Transverse colon (tissue), 4 donors: ENCODE measurements around the gene BAIAP3. TPM values are rescaled to one million over a fixed set of nuclear protein-coding genes. Genes with fewer than 3 reads are reported as not detected.

Experiments
- DNase-seq: peaks from one replicate; pipeline ENCODE4 v3.0.0-alpha.2; 2019
- H3K27ac ChIP-seq, 4 donors: fragments of 200-600 bp; sonication (generic); 2 replicates each; pipeline ENCODE4 v1.5.1; 2016 to 2018; ENCODE audit warnings: inconsistent platforms in 4 of 4
- H3K27me3 ChIP-seq: fragments of 200-600 bp; sonication (generic); 2 replicates; pipeline ENCODE4 v1.5.1; 2017; ENCODE audit warnings: inconsistent platforms
- H3K36me3 ChIP-seq, 4 donors: fragments of 200-600 bp; sonication (generic); 2 replicates each; pipeline ENCODE4 v1.5.1; 2017 to 2019; ENCODE audit warnings: inconsistent platforms in 4 of 4
- H3K4me1 ChIP-seq, 4 donors: fragments of 200-600 bp; sonication (generic); 2 replicates each; pipeline ENCODE4 v1.5.1; 2017 to 2020; ENCODE audit warnings: inconsistent platforms in 4 of 4
- H3K4me3 ChIP-seq, 4 donors: fragments of 200-600 bp; sonication (generic); 1 replicate in 1 of 4; 2 replicates in 3 of 4; pipeline versions ENCODE4 v1.5.1 to v1.6.1; 2017 to 2019; ENCODE audit warnings: inconsistent platforms in 4 of 4
- H3K9me3 ChIP-seq, 2 donors: fragments of 200-600 bp; sonication (generic); 2 replicates each; pipeline ENCODE4 v1.5.1; 2017 to 2019; ENCODE audit warnings: inconsistent platforms in 2 of 2
- EP300 ChIP-seq: sonication (generic); formaldehyde crosslinking; IDR thresholded peaks from one replicate; pipeline ENCODE4 v1.6.1; 2017; ENCODE audit warnings: antibody characterized with exemption, low read depth
- POLR2A ChIP-seq: fragments of 450-650 bp; IDR thresholded peaks from one replicate; pipeline ENCODE4 v1.6.1; 2016; ENCODE audit warnings: antibody characterized with exemption, mild to moderate bottlenecking, moderate library complexity
- POLR2AphosphoS5 ChIP-seq, 3 donors: sonication (generic); formaldehyde crosslinking; IDR thresholded peaks; one replicate each; pipeline ENCODE4 v1.6.1; 2016; ENCODE audit warnings: antibody characterized with exemption in 3 of 3
- whole genome bisulfite sequencing, 2 donors: methylation state at CpG; one replicate each; pipeline ENCODE4 v1.1.5; 2018; ENCODE audit warnings: low coverage in 1 of 2; 5-methylcytosine and 5-hydroxymethylcytosine counted together
- in situ Hi-C, 4 donors: fragments of 200-750 bp; cut with MboI; loops; one replicate each; pipeline versions ENCODE4 v1.15.0 to v1.15.1; 2017; ENCODE audit warnings: low sequenced_read_pairs in 3 of 4, low pct_ligation_motif_present in 1 of 4, low pct_unique_long_range_greater_than_20kb in 1 of 4
- intact Hi-C: fragments of 100-400 bp; cut with DNase I; formaldehyde crosslinking; loops from one replicate; pipeline ENCODE4 v1.15.1; 2023; ENCODE audit warnings: low total_unique reads
- total RNA-seq, 4 donors: library from RNA; depleted of rRNA; stranded (reverse); fragments of >200 nt; gene quantifications; one replicate each; pipeline ENCODE4 v1.1.0, GENCODE V29; 2016
- TF ChIP-seq, protein P1 (sequence below), 5 experiments: fragments of 200-600 bp in 3 of 5; fragments of 450-650 bp in 2 of 5; sonication (generic) in 3 of 5; IDR thresholded peaks; 1 replicate in 2 of 5; 2 replicates in 3 of 5; pipeline ENCODE4 v1.5.1; 2016 to 2017; ENCODE audit warnings: antibody characterized with exemption in 5 of 5, inconsistent platforms in 3 of 5, mild to moderate bottlenecking in 2 of 5, moderate library complexity in 1 of 5

Gene BAIAP3
- total RNA-seq, 4 donors from 2014 or later = 7.3 to 190 (median 11.4) TPM

GRCh38 chr16:1325261-1325660, 8.2 kb upstream of the BAIAP3 start:
- 88% methylated on average over 15 of the region's 15 CpGs; no CpG with 5 or more reads in 1 of the 2 donors for WGBS, 2 donors
- intact Hi-C loops = no loop called here

DNA sequence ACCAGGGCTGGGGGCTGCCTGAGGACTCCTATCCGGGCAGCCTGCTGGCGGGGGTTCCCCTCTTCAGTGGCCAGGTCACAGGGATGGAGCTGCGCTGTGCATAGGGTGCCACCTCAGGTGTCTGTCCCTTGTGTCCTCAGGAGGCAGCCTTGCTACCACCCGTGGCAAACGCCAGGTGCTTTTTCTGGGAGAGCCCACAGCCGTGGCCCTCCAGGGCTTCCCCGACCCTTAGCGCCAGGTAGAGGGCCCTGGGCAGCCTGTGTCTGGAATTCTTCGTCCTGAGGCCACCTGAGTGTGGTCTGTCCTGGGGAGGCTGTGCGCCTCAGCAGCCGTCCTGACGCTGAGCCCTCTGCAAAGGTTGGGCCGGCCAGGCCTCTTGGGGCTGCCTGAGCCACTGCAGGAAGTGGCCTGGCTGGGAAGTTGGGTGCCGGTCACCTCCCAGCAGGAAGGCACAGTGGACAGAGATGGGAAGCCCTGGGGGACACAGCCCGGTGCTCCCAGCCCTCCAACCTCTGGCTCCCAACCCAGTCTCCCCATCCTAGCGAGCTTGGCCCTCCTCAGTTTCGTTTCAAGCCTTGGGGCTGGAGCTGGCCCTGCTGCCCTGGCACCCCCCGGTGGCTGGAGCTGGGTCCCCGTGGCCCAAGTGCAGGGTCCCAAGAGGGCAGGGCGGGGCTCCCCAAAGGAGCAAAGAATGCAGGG, 7.6 kb upstream of the BAIAP3 start:
- DNase-seq = no peak
- no peak overlapping the region for H3K4me3 ChIP-seq
- no peaks in the 10 kb centered on the region for H3K4me1 ChIP-seq
- in situ Hi-C loops = no loop called here
- no peak for TF ChIP-seq POLR2AphosphoS5 (IDR thresholded peaks at IDR 0.05)
- TF ChIP-seq, protein P1, sequence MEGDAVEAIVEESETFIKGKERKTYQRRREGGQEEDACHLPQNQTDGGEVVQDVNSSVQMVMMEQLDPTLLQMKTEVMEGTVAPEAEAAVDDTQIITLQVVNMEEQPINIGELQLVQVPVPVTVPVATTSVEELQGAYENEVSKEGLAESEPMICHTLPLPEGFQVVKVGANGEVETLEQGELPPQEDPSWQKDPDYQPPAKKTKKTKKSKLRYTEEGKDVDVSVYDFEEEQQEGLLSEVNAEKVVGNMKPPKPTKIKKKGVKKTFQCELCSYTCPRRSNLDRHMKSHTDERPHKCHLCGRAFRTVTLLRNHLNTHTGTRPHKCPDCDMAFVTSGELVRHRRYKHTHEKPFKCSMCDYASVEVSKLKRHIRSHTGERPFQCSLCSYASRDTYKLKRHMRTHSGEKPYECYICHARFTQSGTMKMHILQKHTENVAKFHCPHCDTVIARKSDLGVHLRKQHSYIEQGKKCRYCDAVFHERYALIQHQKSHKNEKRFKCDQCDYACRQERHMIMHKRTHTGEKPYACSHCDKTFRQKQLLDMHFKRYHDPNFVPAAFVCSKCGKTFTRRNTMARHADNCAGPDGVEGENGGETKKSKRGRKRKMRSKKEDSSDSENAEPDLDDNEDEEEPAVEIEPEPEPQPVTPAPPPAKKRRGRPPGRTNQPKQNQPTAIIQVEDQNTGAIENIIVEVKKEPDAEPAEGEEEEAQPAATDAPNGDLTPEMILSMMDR (IDR thresholded peaks at IDR 0.05) = no peak
- TF ChIP-seq POLR2A = no peak
- no peak for TF ChIP-seq EP300
- H3K27me3 ChIP-seq = peaks cover under 1% of the 10 kb centered on the region
- peak overlapping the region in 2 of 4 donors; percentile 25 to 51 for H3K27ac ChIP-seq
- H3K9me3 ChIP-seq = no peaks in the 10 kb centered on the region
- WGBS, 2 donors = 65% methylated on average over 18 of the region's 20 CpGs; no CpG with 5 or more reads in 1 of the 2 donors
- intact Hi-C loops = no loop called here
- peaks cover 0 to 22% (median 9%) of the 10 kb centered on the region in 4 donors for H3K36me3 ChIP-seq

More at GRCh38 chr16:1325261-1325660, 8.2 kb upstream of the BAIAP3 start:
- peaks cover 0 to 27% (median 11%) of the 10 kb centered on the region in 4 donors for H3K36me3 ChIP-seq
- H3K27me3 ChIP-seq = no peaks in the 10 kb centered on the region
- peak overlapping the region in 2 of 4 donors; percentile 25 to 51 for H3K27ac ChIP-seq
- no peak overlapping the region for H3K4me3 ChIP-seq
- no peaks in the 10 kb centered on the region for H3K9me3 ChIP-seq
- no peak for TF ChIP-seq POLR2AphosphoS5 (IDR thresholded peaks at IDR 0.05)
- no peak for TF ChIP-seq POLR2A
- TF ChIP-seq, protein P1 (IDR thresholded peaks at IDR 0.05) = no peak
- no peaks in the 10 kb centered on the region for H3K4me1 ChIP-seq
- in situ Hi-C loops = no loop called here
- no peak for DNase-seq

DNA sequence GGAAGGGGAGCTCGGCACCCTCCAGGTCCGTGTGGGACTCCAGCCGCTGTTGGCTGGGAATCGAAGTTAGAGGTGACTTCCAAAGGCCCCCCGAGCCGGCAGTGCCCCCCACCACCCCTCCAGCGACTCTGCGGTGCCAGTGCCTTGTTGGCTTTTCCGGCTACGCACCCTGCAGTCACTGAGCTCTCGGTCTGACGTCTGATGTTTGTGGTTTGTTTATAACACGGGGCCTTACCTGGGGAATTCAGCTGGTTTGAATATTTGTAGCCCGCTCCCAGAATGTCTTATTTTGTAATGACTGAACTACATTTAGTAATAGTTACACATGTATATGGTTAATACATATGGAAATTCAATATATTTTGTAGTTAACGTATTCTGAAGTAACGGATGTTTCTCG, 7.1 kb upstream of the BAIAP3 start:
- peaks cover 0 to 4% (median 4%) of the 10 kb centered on the region in 4 donors for H3K4me1 ChIP-seq
- peaks cover 0 to 18% (median 7%) of the 10 kb centered on the region in 4 donors for H3K36me3 ChIP-seq
- TF ChIP-seq POLR2A = no peak
- TF ChIP-seq, protein P1 (IDR thresholded peaks at IDR 0.05) = no peak
- no peak for TF ChIP-seq EP300
- no peak for TF ChIP-seq POLR2AphosphoS5 (IDR thresholded peaks at IDR 0.05)
- peak overlapping the region in 2 of 4 donors; percentile 25 to 51 for H3K27ac ChIP-seq
- H3K27me3 ChIP-seq = peaks cover 6% of the 10 kb centered on the region
- in situ Hi-C loops = no loop called here
- H3K4me3 ChIP-seq = no peak overlapping the region
- DNase-seq = no peak
- intact Hi-C loops = no loop called here
- H3K9me3 ChIP-seq = no peaks in the 10 kb centered on the region
- WGBS, 2 donors = 54 to 76% methylated on average over 9 to 17 of the region's 17 CpGs

GRCh38 chr16:1326946-1327618, 6.4 kb upstream of the BAIAP3 start:
- intact Hi-C loops = no loop called here
- H3K27ac ChIP-seq = peak overlapping the region in 1 of 4 donors; percentile 43
- H3K9me3 ChIP-seq = no peaks in the 10 kb centered on the region
- in situ Hi-C loops = no loop called here
- no peak for TF ChIP-seq POLR2A
- peaks cover 3 to 11% (median 11%) of the 10 kb centered on the region in 4 donors for H3K4me1 ChIP-seq
- H3K36me3 ChIP-seq = peaks cover 0 to 18% (median 5%) of the 10 kb centered on the region in 4 donors
- DNase-seq = no peak
- no peak overlapping the region for H3K4me3 ChIP-seq
- 79% methylated on average over 12 of the region's 17 CpGs; no CpG with 5 or more reads in 1 of the 2 donors for WGBS, 2 donors
- H3K27me3 ChIP-seq = peaks cover 13% of the 10 kb centered on the region
